GM23338 (cell line): ENCODE data around the gene TMEM120B. TPM values are rescaled to one million over a fixed set of nuclear protein-coding genes. Genes with fewer than 3 reads are reported as not detected.

Experiments used
- ATAC-seq: fragments of 200-7000 bp; cut with Tn5 transposase; 3 replicates; pipeline ENCODE4 v1.9.1; 2020
- DNase-seq: peaks from one replicate; pipeline ENCODE4 v3.0.0-alpha.2; 2015; ENCODE audit warnings: low spot score
- H2AFZ ChIP-seq: fragments of 200-600 bp; sonication (generic); 2 replicates; pipeline ENCODE4 v1.8.0; 2016; ENCODE audit warnings: antibody characterized with exemption, mild to moderate bottlenecking, moderate library complexity
- H3F3A ChIP-seq: fragments of 200-600 bp; sonication (generic); replicated peaks from 2 replicates; pipeline ENCODE4 v1.8.0; 2017; ENCODE audit warnings: antibody characterized with exemption, mixed run types, low read depth
- H3K27ac ChIP-seq: fragments of 200-600 bp; sonication (generic); 2 replicates; pipeline ENCODE4 v1.6.1; 2016; ENCODE audit warnings: low read depth
- H3K27me3 ChIP-seq: fragments of 200-600 bp; sonication (generic); 2 replicates; pipeline ENCODE4 v1.8.0; 2016; ENCODE audit warnings: mild to moderate bottlenecking, mixed run types, moderate library complexity; ENCODE audit not compliant: insufficient read depth
- H3K36me3 ChIP-seq: fragments of 200-600 bp; sonication (generic); 2 replicates; pipeline ENCODE4 v1.8.0; 2016; ENCODE audit warnings: mild to moderate bottlenecking; ENCODE audit not compliant: insufficient read depth
- H3K4me1 ChIP-seq: fragments of 200-600 bp; sonication (generic); 2 replicates; pipeline ENCODE4 v1.8.0; 2016; ENCODE audit warnings: mild to moderate bottlenecking, moderate library complexity; ENCODE audit not compliant: insufficient read depth
- H3K4me2 ChIP-seq: fragments of 200-600 bp; sonication (generic); 2 replicates; pipeline ENCODE4 v1.7.1; 2017; ENCODE audit warnings: mixed run types
- H3K4me3 ChIP-seq: fragments of 200-600 bp; sonication (generic); 2 replicates; pipeline ENCODE4 v1.6.1; 2016; ENCODE audit warnings: mixed run types
- H3K79me2 ChIP-seq: fragments of 200-600 bp; sonication (generic); replicated peaks from 2 replicates; pipeline ENCODE4 v1.8.0; 2017; ENCODE audit warnings: mild to moderate bottlenecking; ENCODE audit not compliant: insufficient read depth
- H3K9me2 ChIP-seq: fragments of 200-600 bp; sonication (generic); 2 replicates; pipeline ENCODE4 v1.8.0; 2017; ENCODE audit not compliant: insufficient read depth
- H4K20me1 ChIP-seq: fragments of 200-600 bp; sonication (generic); replicated peaks from 2 replicates; pipeline ENCODE4 v1.8.0; 2017; ENCODE audit warnings: mild to moderate bottlenecking; ENCODE audit not compliant: insufficient read depth
- H3K27ac Mint-ChIP-seq: 2 replicates; pipeline ENCODE4 v1.8.0; 2020; ENCODE audit warnings: inconsistent platforms, mild to moderate bottlenecking, moderate library complexity, mixed read lengths
- H3K27me3 Mint-ChIP-seq: 3 replicates; pipeline ENCODE4 v1.8.0; 2022; ENCODE audit warnings: low read depth, mild to moderate bottlenecking, moderate library complexity, mixed read lengths, inconsistent platforms; ENCODE audit not compliant: insufficient read depth, poor library complexity
- H3K36me3 Mint-ChIP-seq: 3 replicates; pipeline ENCODE4 v1.8.0; 2021; ENCODE audit warnings: low read depth, mild to moderate bottlenecking, inconsistent platforms, moderate library complexity, mixed read lengths
- H3K4me1 Mint-ChIP-seq: 3 replicates; pipeline ENCODE4 v1.8.0; 2020; ENCODE audit warnings: mild to moderate bottlenecking, inconsistent platforms, mixed read lengths
- H3K4me3 Mint-ChIP-seq: 3 replicates; pipeline ENCODE4 v1.8.0; 2021; ENCODE audit warnings: moderate library complexity, mild to moderate bottlenecking, inconsistent platforms, mixed read lengths
- H3K9me3 Mint-ChIP-seq: 3 replicates; pipeline ENCODE4 v1.8.0; 2020; ENCODE audit warnings: moderate library complexity, mild to moderate bottlenecking, inconsistent platforms, mixed read lengths
- CREB1 ChIP-seq: fragments of 250-450 bp; sonication (Bioruptor Pico); IDR thresholded peaks from 2 replicates; pipeline ENCODE4 v1.5.0; 2020; ENCODE audit warnings: low read depth, mild to moderate bottlenecking, moderate library complexity
- EZH2 ChIP-seq: fragments of 200-600 bp; sonication (generic); IDR thresholded peaks from one replicate; pipeline ENCODE4 v1.8.0; 2017; ENCODE audit warnings: antibody characterized with exemption, mild to moderate bottlenecking, low read depth; ENCODE audit not compliant: unreplicated experiment
- EZH2phosphoT487 ChIP-seq: fragments of 200-600 bp; sonication (generic); IDR thresholded peaks from one replicate; pipeline ENCODE4 v1.8.1; 2018; ENCODE audit warnings: antibody characterized with exemption; ENCODE audit not compliant: unreplicated experiment
- JUNB ChIP-seq: IDR thresholded peaks from one replicate; pipeline ENCODE4 v1.6.1; 2016; ENCODE audit warnings: antibody characterized with exemption; ENCODE audit not compliant: unreplicated experiment
- NANOG ChIP-seq: IDR thresholded peaks from 2 replicates; pipeline ENCODE4 v1.6.1; 2016; ENCODE audit warnings: antibody characterized with exemption, borderline replicate concordance
- POLR2AphosphoS5 ChIP-seq: IDR thresholded peaks from 2 replicates; pipeline ENCODE4 v1.6.1; 2016; ENCODE audit warnings: antibody characterized with exemption, low read depth
- STAT1 ChIP-seq: IDR thresholded peaks from one replicate; pipeline ENCODE4 v1.6.1; 2016; ENCODE audit warnings: antibody characterized with exemption; ENCODE audit not compliant: unreplicated experiment
- ZNF114 ChIP-seq: fragments of 250-450 bp; sonication (Bioruptor Pico); IDR thresholded peaks from 2 replicates; pipeline ENCODE4 v1.5.0; 2020; ENCODE audit warnings: mild to moderate bottlenecking, moderate library complexity
- ZNF331 ChIP-seq: fragments of 250-450 bp; sonication (Bioruptor Pico); IDR thresholded peaks from 2 replicates; pipeline ENCODE4 v1.5.0; 2020; ENCODE audit warnings: low read depth, mild to moderate bottlenecking, moderate library complexity
- polyA plus RNA-seq: library from polyadenylated mRNA; unstranded; fragments of >200 nt; fragmentation: Nextera tagmentation; extraction: Ambion mirVana; gene quantifications from 2 replicates; pipeline ENCODE4 v1.2.1, GENCODE V29; 2016
- total RNA-seq: library from RNA; depleted of rRNA; stranded (reverse); fragments of >200 nt; shearing (Covaris generic); gene quantifications from 2 replicates; pipeline ENCODE4 v1.2.3, GENCODE V29; 2014
- TF ChIP-seq, protein P1 (sequence below): fragments of 250-450 bp; sonication (Bioruptor Pico); IDR thresholded peaks from 2 replicates; pipeline ENCODE4 v1.5.0; 2020; ENCODE audit warnings: mild to moderate bottlenecking, moderate library complexity
- TF ChIP-seq, protein P2 (sequence below), 2 experiments: fragments of 200-600 bp in 1 of 2; sonication (generic) in 1 of 2; conservative IDR thresholded peaks; 2 replicates each; pipeline versions ENCODE4 v1.5.1 to v1.6.1; 2016 to 2017; ENCODE audit warnings: antibody characterized with exemption in 2 of 2, low read depth in 2 of 2, mild to moderate bottlenecking in 2 of 2, moderate library complexity in 1 of 2
- TF ChIP-seq, protein P3 (sequence below): IDR thresholded peaks from 2 replicates; pipeline ENCODE4 v1.6.1; 2016; ENCODE audit warnings: antibody characterized with exemption
- TF ChIP-seq, protein P4 (sequence below): IDR thresholded peaks from one replicate; pipeline ENCODE4 v1.6.1; 2018; ENCODE audit warnings: antibody characterized with exemption; ENCODE audit not compliant: unreplicated experiment

TMEM120B gene
- total and polyA plus RNA-seq, 2 experiments from 2014 or later: 15.0 to 36.0 TPM

DNA sequence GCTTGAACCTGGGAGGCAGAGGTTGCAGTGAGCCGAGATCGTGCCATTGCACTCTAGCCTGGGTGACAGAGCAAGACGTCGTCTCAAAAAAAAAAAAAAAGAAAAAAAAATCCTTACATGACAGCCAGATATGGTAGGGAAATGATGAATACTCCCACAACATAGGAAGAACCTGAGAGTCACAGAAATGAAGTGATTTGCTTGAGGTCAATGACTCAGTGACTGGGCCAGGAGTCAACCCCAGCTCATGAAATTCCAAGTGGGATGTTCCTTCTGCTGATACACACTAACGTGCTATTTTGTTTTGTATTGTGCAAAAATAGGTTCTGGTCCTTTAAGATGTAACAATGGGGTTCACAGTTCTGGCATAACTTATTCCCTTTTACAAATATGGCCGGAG lies 71.9 kb downstream of the TMEM120B start:
- Histone ChIP-seq H3K4me1 (peaks cover 11% of the 10 kb centered on the region), H3K27me3 (no peaks in the 10 kb centered on the region), H2AFZ (no peak overlapping the region), H3K27ac (no peak overlapping the region), H3K36me3 (0 out of 2 replicates have a peak, but pooled peaks cover 5% of the 10 kb centered on the region), H3F3A (peaks cover 16% of the 10 kb centered on the region; the same call in 1 of the 2 replicates), H4K20me1 (peaks cover 50% of the 10 kb centered on the region), H3K4me3 (no peak overlapping the region), H3K4me2 (no peak overlapping the region), H3K79me2 (no peaks in the 10 kb centered on the region; the same call in 1 of the 2 replicates), H3K9me2 (no peaks in the 10 kb centered on the region)
- H3K27me3 Mint-ChIP-seq: peaks cover 24% of the 10 kb centered on the region
- DNase-seq (no peak), ATAC-seq (no peak)
- peaks cover 14% of the 10 kb centered on the region for H3K4me1 Mint-ChIP-seq
- TF ChIP-seq, protein P1, sequence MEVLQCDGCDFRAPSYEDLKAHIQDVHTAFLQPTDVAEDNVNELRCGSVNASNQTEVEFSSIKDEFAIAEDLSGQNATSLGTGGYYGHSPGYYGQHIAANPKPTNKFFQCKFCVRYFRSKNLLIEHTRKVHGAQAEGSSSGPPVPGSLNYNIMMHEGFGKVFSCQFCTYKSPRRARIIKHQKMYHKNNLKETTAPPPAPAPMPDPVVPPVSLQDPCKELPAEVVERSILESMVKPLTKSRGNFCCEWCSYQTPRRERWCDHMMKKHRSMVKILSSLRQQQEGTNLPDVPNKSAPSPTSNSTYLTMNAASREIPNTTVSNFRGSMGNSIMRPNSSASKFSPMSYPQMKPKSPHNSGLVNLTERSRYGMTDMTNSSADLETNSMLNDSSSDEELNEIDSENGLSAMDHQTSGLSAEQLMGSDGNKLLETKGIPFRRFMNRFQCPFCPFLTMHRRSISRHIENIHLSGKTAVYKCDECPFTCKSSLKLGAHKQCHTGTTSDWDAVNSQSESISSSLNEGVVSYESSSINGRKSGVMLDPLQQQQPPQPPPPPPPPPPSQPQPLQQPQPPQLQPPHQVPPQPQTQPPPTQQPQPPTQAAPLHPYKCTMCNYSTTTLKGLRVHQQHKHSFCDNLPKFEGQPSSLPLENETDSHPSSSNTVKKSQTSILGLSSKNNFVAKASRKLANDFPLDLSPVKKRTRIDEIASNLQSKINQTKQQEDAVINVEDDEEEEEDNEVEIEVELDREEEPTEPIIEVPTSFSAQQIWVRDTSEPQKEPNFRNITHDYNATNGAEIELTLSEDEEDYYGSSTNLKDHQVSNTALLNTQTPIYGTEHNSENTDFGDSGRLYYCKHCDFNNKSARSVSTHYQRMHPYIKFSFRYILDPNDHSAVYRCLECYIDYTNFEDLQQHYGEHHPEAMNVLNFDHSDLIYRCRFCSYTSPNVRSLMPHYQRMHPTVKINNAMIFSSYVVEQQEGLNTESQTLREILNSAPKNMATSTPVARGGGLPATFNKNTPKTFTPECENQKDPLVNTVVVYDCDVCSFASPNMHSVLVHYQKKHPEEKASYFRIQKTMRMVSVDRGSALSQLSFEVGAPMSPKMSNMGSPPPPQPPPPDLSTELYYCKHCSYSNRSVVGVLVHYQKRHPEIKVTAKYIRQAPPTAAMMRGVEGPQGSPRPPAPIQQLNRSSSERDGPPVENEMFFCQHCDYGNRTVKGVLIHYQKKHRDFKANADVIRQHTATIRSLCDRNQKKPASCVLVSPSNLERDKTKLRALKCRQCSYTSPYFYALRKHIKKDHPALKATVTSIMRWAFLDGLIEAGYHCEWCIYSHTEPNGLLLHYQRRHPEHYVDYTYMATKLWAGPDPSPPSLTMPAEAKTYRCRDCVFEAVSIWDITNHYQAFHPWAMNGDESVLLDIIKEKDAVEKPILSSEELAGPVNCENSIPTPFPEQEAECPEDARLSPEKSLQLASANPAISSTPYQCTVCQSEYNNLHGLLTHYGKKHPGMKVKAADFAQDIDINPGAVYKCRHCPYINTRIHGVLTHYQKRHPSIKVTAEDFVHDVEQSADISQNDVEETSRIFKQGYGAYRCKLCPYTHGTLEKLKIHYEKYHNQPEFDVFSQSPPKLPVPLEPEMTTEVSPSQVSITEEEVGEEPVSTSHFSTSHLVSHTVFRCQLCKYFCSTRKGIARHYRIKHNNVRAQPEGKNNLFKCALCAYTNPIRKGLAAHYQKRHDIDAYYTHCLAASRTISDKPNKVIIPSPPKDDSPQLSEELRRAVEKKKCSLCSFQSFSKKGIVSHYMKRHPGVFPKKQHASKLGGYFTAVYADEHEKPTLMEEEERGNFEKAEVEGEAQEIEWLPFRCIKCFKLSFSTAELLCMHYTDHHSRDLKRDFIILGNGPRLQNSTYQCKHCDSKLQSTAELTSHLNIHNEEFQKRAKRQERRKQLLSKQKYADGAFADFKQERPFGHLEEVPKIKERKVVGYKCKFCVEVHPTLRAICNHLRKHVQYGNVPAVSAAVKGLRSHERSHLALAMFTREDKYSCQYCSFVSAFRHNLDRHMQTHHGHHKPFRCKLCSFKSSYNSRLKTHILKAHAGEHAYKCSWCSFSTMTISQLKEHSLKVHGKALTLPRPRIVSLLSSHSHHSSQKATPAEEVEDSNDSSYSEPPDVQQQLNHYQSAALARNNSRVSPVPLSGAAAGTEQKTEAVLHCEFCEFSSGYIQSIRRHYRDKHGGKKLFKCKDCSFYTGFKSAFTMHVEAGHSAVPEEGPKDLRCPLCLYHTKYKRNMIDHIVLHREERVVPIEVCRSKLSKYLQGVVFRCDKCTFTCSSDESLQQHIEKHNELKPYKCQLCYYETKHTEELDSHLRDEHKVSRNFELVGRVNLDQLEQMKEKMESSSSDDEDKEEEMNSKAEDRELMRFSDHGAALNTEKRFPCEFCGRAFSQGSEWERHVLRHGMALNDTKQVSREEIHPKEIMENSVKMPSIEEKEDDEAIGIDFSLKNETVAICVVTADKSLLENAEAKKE (CRISPR knock-in tag): no peak
- TF ChIP-seq ZNF331 (no peak), CREB1 (CRISPR knock-in tag) (no peak), EZH2 (no peak), STAT1 (no peak), EZH2phosphoT487 (no peak), NANOG (no peak), POLR2AphosphoS5 (no peak), JUNB (no peak), ZNF114 (CRISPR knock-in tag) (no peak)
- TF ChIP-seq, protein P2, sequence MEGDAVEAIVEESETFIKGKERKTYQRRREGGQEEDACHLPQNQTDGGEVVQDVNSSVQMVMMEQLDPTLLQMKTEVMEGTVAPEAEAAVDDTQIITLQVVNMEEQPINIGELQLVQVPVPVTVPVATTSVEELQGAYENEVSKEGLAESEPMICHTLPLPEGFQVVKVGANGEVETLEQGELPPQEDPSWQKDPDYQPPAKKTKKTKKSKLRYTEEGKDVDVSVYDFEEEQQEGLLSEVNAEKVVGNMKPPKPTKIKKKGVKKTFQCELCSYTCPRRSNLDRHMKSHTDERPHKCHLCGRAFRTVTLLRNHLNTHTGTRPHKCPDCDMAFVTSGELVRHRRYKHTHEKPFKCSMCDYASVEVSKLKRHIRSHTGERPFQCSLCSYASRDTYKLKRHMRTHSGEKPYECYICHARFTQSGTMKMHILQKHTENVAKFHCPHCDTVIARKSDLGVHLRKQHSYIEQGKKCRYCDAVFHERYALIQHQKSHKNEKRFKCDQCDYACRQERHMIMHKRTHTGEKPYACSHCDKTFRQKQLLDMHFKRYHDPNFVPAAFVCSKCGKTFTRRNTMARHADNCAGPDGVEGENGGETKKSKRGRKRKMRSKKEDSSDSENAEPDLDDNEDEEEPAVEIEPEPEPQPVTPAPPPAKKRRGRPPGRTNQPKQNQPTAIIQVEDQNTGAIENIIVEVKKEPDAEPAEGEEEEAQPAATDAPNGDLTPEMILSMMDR (conservative IDR thresholded peaks at IDR 0.05; ENCODE audit: low read depth in 2 of 2): no peak
- TF ChIP-seq, protein P3, sequence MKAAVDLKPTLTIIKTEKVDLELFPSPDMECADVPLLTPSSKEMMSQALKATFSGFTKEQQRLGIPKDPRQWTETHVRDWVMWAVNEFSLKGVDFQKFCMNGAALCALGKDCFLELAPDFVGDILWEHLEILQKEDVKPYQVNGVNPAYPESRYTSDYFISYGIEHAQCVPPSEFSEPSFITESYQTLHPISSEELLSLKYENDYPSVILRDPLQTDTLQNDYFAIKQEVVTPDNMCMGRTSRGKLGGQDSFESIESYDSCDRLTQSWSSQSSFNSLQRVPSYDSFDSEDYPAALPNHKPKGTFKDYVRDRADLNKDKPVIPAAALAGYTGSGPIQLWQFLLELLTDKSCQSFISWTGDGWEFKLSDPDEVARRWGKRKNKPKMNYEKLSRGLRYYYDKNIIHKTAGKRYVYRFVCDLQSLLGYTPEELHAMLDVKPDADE: no peak
- TF ChIP-seq, protein P4, sequence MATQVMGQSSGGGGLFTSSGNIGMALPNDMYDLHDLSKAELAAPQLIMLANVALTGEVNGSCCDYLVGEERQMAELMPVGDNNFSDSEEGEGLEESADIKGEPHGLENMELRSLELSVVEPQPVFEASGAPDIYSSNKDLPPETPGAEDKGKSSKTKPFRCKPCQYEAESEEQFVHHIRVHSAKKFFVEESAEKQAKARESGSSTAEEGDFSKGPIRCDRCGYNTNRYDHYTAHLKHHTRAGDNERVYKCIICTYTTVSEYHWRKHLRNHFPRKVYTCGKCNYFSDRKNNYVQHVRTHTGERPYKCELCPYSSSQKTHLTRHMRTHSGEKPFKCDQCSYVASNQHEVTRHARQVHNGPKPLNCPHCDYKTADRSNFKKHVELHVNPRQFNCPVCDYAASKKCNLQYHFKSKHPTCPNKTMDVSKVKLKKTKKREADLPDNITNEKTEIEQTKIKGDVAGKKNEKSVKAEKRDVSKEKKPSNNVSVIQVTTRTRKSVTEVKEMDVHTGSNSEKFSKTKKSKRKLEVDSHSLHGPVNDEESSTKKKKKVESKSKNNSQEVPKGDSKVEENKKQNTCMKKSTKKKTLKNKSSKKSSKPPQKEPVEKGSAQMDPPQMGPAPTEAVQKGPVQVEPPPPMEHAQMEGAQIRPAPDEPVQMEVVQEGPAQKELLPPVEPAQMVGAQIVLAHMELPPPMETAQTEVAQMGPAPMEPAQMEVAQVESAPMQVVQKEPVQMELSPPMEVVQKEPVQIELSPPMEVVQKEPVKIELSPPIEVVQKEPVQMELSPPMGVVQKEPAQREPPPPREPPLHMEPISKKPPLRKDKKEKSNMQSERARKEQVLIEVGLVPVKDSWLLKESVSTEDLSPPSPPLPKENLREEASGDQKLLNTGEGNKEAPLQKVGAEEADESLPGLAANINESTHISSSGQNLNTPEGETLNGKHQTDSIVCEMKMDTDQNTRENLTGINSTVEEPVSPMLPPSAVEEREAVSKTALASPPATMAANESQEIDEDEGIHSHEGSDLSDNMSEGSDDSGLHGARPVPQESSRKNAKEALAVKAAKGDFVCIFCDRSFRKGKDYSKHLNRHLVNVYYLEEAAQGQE: no peak
- no peak overlapping the region for H3K27ac Mint-ChIP-seq
- H3K9me3 Mint-ChIP-seq: no peaks in the 10 kb centered on the region
- H3K36me3 Mint-ChIP-seq: peaks cover 11% of the 10 kb centered on the region
- H3K4me3 Mint-ChIP-seq: no peak overlapping the region
